ENCODE results near the gene PRDM8. TPM values are rescaled to one million over a fixed set of nuclear protein-coding genes. Genes with fewer than 3 reads are reported as not detected.

Gene PRDM8
- total RNA-seq, 2 donors from 2014 or later = not detected

- Histone ChIP-seq H3K36me3 (ENCODE audit: control insufficient read depth, insufficient read depth, low read length) (no peaks in the 10 kb centered on the region), H3K27me3 (ENCODE audit: control insufficient read depth, insufficient read depth, low read length, poor library complexity, severe bottlenecking) (peaks cover 99% of the 10 kb centered on the region), H3K4me3 (ENCODE audit: low read length) (no peak overlapping the region), H3K9ac (ENCODE audit: extremely low read depth, low read length, poor library complexity, severe bottlenecking) (no peak overlapping the region), H3K4me1 (ENCODE audit: control insufficient read depth, insufficient read depth, low read length) (no peaks in the 10 kb centered on the region), H3K27ac (ENCODE audit: low read depth, low read length) (no peak overlapping the region), H3K9me3 (ENCODE audit: control insufficient read depth, low read length) (no peaks in the 10 kb centered on the region)
- Mint-ChIP-seq H3K27ac (no peak overlapping the region), H3K4me3 (no peak overlapping the region), H3K27me3 (ENCODE audit: insufficient read depth) (peaks cover 96% of the 10 kb centered on the region), H3K4me1 (no peaks in the 10 kb centered on the region), H3K36me3 (ENCODE audit: low read depth) (no peaks in the 10 kb centered on the region), H3K9me3 (no peaks in the 10 kb centered on the region)
- TF ChIP-seq CTCF (conservative IDR thresholded peaks at IDR 0.05) = no peak
- WGBS, 2 experiments (ENCODE audit: insufficient coverage in 1 of 2, insufficient read length in 1 of 2) = 71 to 83% methylated on average over 3 to 4 of the region's 4 CpGs
- no peak for DNase-seq
Measured at GRCh38 chr4:80208610-80209339, 11.5 kb downstream of the PRDM8 start.

GRCh38 chr4:80209340-80209701 lies 12.0 kb downstream of the PRDM8 start:
- Mint-ChIP-seq H3K27ac (no peak overlapping the region), H3K4me1 (no peaks in the 10 kb centered on the region), H3K9me3 (no peaks in the 10 kb centered on the region), H3K4me3 (no peak overlapping the region), H3K36me3 (ENCODE audit: low read depth) (no peaks in the 10 kb centered on the region), H3K27me3 (ENCODE audit: insufficient read depth) (peaks cover 95% of the 10 kb centered on the region)
- Histone ChIP-seq H3K36me3 (ENCODE audit: control insufficient read depth, insufficient read depth, low read length) (no peaks in the 10 kb centered on the region), H3K27me3 (ENCODE audit: control insufficient read depth, insufficient read depth, low read length, poor library complexity, severe bottlenecking) (peaks cover 96% of the 10 kb centered on the region), H3K4me1 (ENCODE audit: control insufficient read depth, insufficient read depth, low read length) (no peaks in the 10 kb centered on the region), H3K9me3 (ENCODE audit: control insufficient read depth, low read length) (no peaks in the 10 kb centered on the region), H3K4me3 (ENCODE audit: low read length) (no peak overlapping the region), H3K9ac (ENCODE audit: extremely low read depth, low read length, poor library complexity, severe bottlenecking) (no peak overlapping the region), H3K27ac (ENCODE audit: low read depth, low read length) (no peak overlapping the region)
- no peak for DNase-seq
- no peak for TF ChIP-seq CTCF (conservative IDR thresholded peaks at IDR 0.05)
- 90 to 100% methylated on average over 1 to 2 of the region's 2 CpGs for WGBS, 2 experiments (ENCODE audit: insufficient coverage in 1 of 2, insufficient read length in 1 of 2)

GRCh38 chr4:80210549-80210948 lies 13.2 kb downstream of the PRDM8 start:
- H3K9ac ChIP-seq (ENCODE audit: extremely low read depth, low read length, poor library complexity, severe bottlenecking) = no peak overlapping the region
- peaks cover 85% of the 10 kb centered on the region for H3K27me3 ChIP-seq (ENCODE audit: control insufficient read depth, insufficient read depth, low read length, poor library complexity, severe bottlenecking)
- no peaks in the 10 kb centered on the region for H3K36me3 ChIP-seq (ENCODE audit: control insufficient read depth, insufficient read depth, low read length)
- H3K4me1 ChIP-seq (ENCODE audit: control insufficient read depth, insufficient read depth, low read length) = no peaks in the 10 kb centered on the region
- DNase-seq = no peak
- H3K9me3 ChIP-seq (ENCODE audit: control insufficient read depth, low read length) = no peaks in the 10 kb centered on the region
- Mint-ChIP-seq H3K27ac (no peak overlapping the region), H3K27me3 (ENCODE audit: insufficient read depth) (peaks cover 91% of the 10 kb centered on the region), H3K4me1 (no peaks in the 10 kb centered on the region), H3K4me3 (no peak overlapping the region), H3K9me3 (no peaks in the 10 kb centered on the region), H3K36me3 (ENCODE audit: low read depth) (no peaks in the 10 kb centered on the region)
- H3K27ac ChIP-seq (ENCODE audit: low read depth, low read length) = no peak overlapping the region
- 96% methylated on average over 2 of the region's 2 CpGs; no CpG with 5 or more reads in 1 of the 2 experiments for WGBS, 2 experiments (ENCODE audit: insufficient coverage in 1 of 2, insufficient read length in 1 of 2)
- no peak overlapping the region for H3K4me3 ChIP-seq (ENCODE audit: low read length)
- no peak for TF ChIP-seq CTCF (conservative IDR thresholded peaks at IDR 0.05)
